Kidney tubule cell (primary cell): Measurements from ENCODE around the gene ZNF165.
"Not testable (repeated sequence)": the region's sequence is repeated elsewhere in the genome, so short reads cannot be mapped to it uniquely, and the experiment has no call there.

ENCODE experiments used
- DNase-seq: peaks from one replicate; pipeline ENCODE4 v3.0.0-alpha.2; 2018; ENCODE audit warnings: low spot score

The ZNF165 gene

DNA sequence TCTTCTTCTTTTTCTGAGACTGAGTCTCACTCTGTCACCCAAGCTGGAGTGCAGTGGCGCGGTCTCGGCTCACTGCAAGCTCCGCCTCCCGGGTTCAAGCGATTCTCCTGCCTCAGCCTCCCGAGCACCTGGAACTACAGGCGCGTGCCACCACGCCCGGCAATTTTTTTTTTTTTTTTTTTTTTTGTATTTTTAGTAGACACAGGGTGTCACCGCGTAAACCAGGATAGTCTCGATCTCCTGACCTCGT is at the start of gene ZNF165:
TSS of gene ZNF165 (plus strand) at position 188 of the 250 bp plus-strand sequence. CDS start 4,913 bp downstream, outside the sequence.
- DNase-seq = not testable (repeated sequence)

DNA sequence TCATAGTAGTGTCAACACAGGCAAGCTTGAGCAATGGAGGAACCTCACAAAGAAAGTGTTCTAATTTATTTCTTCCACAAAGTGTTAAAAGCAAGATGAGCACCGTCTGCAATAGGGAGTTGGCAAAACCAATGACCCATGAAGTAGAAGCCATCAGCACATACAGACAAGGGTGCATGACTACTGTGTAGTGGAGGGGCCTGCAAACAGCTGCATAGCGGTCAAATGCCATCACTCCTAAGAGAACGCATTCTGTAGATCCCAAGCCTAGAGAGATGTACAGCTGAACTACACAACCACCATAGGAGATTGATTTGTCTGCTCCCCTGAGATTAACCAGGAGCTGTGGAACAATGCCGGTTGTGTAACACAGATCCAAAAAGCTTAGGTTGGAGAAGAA is 26.8 kb upstream of the ZNF165 start:
- no peak for DNase-seq

DNA sequence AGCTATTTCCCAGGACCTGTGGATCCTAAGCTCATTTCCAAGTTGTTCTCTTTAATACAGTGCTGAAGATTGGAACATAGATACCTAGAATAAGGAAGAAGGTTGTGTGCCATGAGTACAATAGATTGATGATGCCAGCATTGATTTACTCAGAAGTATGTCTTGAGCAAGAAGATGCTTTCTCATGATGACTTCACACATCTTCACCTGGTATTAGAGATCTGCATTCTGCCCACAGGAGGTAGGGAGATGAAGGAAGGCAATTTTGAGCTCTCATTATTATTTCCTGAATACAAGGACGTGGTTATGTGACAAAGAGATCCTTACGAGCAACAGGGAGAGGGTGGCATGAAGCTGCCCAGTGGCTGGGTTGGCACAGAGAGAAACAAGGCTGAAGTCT is 20.0 kb upstream of the ZNF165 start:
- no peak for DNase-seq

GRCh38 chr6:28064272-28064671 is 16.1 kb upstream of the ZNF165 start:
- no peak for DNase-seq

- DNase-seq = no peak
Observed at GRCh38 chr6:28068067-28068466, 12.3 kb upstream of the ZNF165 start.

DNA sequence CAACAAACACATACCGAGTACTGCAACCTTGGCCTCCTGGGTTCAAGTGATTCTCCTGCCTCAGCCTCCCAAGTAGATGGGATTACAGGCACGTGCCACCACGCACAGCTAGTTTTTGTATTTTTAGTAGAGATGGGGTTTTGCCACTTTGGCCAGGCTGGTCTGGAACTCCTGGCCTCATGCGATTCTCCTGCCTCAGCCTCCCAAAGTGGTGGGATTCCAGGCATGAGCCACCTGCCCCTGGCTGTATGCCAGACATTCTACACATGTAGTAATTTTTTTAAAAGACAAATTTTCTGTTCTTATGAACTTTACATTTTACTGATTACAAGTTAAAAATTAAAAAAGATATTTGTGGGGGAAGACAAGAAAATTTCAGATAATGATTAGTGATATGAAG is 9.4 kb upstream of the ZNF165 start:
- not testable (repeated sequence) for DNase-seq

DNA sequence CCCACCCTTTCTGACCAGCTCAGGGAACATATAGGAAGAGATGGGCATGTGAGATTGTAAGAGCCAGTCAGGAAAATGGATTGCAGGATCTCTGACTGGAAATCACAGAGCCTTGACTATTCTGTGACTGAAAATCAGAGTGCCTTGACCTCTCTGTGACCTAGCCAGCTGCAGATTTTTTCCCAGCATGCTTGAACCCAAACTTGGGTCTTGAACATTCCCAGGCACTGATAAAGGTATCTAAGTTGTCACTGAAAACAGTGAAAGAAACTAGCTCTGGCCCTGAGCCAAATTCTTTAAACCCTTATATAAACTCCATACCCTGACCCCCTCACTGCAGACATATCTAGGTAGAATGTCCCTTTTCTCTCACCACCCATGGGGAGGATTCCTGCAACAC is 2.3 kb upstream of the ZNF165 start:
- DNase-seq = no peak

- DNase-seq = no peak
Observed at GRCh38 chr6:28078836-28079235, 1.5 kb upstream of the ZNF165 start.

GRCh38 chr6:28080631-28081485 is 490 bp downstream of the ZNF165 start:
- DNase-seq = peak; percentile 96

GRCh38 chr6:28081486-28081751 is 1.1 kb downstream of the ZNF165 start:
- peak; percentile 2 for DNase-seq

- peak; percentile 6 for DNase-seq
Observed at GRCh38 chr6:28082939-28083338, 2.6 kb downstream of the ZNF165 start.

GRCh38 chr6:28089054-28089453 is 8.7 kb downstream of the ZNF165 start:
- no peak for DNase-seq

DNA sequence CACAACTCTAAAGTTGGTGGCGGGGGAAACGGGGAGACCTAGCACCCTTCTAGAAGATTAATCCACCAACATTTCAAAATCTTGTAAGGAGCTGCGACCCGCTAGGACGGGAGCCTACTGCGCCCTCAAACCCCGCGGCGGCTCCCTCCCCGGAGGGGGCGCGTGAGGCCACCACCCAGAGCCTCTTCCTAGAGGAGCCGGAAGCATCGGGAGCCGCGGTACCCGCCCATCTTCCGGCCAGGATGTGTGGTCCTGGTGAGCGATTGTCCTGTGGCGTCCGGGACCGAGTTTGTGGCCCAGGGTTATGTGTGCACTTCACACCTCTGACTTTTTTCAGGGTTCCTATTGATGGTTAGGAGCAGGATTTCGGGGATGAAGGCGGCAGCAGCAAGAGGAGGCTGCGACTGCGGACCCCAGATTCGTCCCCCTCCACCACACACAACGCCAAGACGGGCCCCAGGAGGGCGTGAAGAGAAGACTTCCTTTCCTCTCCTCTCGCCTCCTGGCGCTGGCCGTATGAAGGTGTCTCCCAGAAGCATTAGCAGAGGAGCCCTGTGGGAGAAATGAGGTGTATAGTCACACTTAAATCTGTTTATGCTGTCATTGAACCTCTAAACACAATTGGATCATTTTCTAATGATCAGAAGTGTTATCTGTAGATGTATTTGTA is 10.7 kb downstream of the ZNF165 start:
- DNase-seq = no peak

DNA sequence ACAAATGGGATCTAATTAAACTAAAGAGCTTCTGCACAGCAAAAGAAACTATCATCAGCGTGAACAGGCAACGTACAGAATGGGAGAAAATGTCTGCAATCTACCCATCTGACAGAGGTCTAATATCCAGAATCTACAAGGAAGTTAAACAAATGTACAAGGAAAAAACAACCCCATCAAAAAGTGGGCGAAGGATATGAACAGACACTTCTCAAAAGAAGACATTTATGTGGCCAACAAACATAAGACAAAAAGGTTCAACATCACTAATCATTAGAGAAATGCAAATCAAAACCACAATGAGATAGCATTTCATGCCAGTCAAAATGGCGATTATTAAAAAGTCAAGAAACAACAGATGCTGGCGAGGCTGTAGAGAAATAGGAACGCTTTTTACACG is 21.9 kb downstream of the ZNF165 start:
- DNase-seq = not testable (repeated sequence)

DNA sequence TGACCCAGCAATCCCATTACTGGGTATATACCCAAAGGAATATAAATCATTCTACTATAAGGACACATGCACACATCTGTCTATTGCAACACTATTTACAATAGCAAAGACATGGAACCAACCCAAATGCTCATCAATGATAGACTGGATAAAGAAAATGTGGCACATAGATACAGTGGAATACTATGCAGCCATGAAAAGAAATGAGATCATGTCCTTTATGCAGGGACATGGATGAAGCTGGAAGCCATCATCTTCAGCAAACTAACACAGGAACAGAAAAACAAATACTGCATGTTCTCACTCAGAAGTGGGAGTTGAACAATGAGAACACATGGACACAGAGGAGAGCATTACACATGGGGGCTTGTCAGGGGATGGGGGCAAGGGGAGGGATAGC is 22.3 kb downstream of the ZNF165 start:
- DNase-seq = not testable (repeated sequence)

DNA sequence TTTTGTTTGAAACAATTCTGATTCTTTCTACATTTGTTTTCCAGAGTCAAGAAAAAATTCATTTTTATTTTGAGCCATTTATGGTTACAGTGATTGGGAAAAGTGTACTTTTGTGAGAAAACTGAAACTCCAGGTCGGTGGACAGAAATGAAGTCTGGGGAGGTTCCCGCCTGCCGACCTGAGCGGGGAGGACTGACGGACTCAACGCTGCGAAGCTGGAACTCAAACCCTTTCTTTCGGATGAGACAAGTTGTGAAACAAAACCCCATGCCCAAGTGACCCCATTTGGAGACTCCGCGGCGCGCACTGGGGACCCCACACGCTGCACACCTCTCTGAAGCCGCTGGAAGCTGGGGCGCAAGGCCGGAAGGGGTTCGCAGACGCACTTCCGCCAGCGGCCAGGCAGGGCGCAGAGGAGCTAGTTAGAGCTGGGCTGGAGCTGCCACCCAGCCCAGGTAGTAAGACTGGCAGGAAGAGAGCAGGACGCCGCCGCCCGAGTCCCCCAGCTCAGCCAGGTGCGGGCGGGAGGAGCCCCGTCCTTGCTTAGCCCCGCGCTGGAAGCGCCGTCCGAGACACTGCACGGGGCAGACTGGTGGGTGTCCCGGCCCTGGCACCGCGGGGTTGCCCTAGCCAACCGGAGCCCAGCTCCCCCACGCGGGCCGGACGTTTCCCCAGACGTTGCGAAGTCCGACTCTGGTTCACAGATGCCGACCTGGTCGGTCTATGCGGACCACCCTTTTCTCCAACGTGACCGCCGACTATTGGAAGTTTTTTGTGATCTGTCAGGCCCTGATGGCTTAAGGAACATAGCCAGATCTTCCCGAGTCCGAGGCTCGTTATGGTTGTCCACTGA is 24.2 kb downstream of the ZNF165 start:
- DNase-seq = peak; percentile 87

GRCh38 chr6:28105245-28105639 is 24.9 kb downstream of the ZNF165 start:
- peak; percentile 26 for DNase-seq

DNA sequence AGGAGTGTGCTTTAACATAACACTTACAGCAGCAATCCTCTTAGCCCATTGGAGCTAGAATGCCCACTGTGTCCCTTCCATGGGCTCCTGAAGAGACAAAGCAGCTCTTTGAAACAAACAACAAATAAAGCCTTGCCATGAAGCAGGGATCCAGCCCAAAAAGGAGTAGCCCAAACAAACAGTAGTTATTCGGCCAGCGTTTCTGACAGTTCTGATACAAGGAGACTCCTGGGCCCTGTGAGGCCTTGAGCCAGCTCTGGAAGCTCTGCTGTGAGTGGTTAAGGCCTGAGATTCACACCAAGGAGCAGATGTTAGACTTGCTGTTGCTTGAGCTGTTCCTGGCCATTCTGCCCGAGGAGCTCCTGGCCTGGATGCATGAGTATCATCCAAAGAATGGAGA is 27.1 kb downstream of the ZNF165 start:
- no peak for DNase-seq

DNA sequence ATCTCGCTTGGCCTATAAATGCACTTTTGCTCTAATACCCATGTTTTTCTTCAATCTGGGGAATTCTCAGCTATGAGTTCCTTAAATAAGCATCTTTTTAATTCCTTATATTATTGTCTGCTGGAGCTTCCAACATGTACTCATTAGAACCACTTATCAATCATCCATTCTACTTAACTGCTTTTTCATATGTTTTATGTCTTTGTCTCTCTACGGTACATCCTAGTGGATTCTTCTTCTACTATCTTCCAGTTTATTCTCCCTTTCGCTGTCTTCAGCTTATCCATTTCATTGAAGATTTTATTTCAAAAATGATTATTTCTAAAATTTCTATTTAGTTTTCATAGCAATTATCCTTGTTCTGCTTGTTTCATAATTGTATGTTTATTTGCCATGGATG is 31.6 kb downstream of the ZNF165 start:
- no peak for DNase-seq

DNA sequence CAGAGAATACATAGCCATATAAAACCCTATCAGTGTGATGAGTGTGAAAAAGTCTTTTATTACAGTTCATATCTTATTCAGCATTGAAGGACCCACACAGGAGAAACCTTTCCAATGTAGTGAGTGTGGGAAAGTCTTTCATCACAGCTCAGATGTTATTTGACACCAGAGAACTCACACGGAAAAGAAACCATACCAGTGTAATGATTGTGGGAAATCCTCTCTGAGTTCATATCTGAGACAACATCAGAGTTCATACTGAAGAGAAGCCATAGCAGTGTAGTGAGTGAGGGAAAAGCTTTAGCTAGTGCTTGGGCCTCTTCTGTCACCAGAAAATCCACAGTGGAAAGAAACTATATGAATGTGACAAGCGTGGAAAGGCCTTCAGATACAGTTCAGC is 35.4 kb downstream of the ZNF165 start:
- DNase-seq = no peak

- no peak for DNase-seq
Observed at GRCh38 chr6:28117386-28118050, 37.1 kb downstream of the ZNF165 start.

GRCh38 chr6:28118217-28118616 is 37.8 kb downstream of the ZNF165 start:
- no peak for DNase-seq

- no peak for DNase-seq
Observed at GRCh38 chr6:28121876-28122275, 41.5 kb downstream of the ZNF165 start.
